Measurements from ENCODE around the gene DCP1B.

The DCP1B gene

GRCh38 chr12:1912580-1913376 lies 91.5 kb downstream of the DCP1B start:
- H3K4me3 ChIP-seq (ENCODE audit: low read depth, low read length): no peak overlapping the region
- no peak for TF ChIP-seq CTCF (IDR thresholded peaks at IDR 0.05; ENCODE audit: insufficient read depth, low read depth, low read length, missing control alignments)
- DNase-seq (ENCODE audit: low read depth): no peak

DNA sequence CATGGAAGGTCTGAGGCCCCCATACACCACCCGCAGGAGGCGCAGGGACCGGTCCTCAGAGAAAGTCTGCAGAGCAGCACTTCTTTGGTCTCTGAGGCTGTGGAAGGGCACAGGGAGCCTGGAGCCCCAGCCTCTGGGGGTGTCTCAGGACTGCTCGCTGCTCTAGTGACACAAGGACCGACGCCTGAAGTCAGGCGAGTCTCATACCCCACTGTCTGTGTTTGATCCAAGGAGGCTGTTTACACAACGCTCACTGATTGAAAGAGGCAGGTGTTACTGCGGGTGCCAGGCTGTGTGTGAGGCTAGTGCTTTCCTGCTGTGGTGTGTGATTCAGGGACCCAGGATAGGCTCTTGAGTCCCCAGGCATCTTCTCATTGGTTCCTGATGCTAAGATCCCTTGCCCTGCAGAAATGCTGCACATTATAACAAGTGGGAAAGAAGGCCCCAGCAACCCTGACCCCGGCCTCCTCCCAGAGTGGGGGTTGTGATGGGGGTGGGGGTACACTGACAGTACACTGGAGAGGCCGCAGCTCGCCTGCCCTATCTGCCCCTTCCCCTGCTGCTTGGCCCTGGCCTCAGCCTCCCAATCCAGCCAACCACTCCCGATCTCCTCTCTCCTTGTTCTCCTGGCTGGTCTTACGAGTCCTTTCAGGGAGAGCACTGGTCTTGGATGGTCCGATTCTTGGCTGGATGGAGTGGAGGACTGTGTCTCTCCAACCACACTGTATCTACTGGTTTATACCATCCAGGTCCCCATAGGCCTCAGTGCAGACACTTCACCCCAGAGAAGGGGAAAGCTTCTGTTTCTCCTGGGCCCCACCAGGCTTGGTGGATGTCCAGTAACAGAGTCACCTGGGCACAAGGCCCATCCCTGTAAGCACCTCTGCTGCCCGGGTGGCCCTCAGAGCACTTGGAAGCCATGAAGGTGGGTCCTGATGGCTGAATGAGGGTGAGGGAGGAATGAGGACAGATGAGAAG lies 92.4 kb downstream of the DCP1B start:
- no peak overlapping the region for H3K4me3 ChIP-seq (ENCODE audit: low read depth, low read length)
- no peak for TF ChIP-seq CTCF (IDR thresholded peaks at IDR 0.05; ENCODE audit: insufficient read depth, low read depth, low read length, missing control alignments)
- no peak for DNase-seq (ENCODE audit: low read depth)

DNA sequence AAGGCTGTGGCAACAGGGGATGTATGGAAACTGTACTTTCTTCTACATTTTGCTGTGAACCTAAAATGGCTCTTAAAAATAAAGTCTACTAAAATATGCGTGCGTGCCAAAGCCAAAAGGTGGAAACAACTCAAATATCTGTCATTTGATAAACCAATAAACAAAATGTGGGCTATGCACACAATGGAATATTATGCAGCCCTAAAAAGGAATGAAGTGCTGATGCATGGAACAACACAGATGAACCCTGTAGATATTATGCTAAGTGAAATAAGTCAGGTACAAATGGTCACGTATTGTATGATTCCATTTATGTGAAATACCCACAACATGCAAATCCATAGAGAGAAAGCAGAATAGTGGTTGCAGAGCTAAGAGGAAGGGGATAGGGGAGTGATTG lies 93.8 kb downstream of the DCP1B start:
- TF ChIP-seq CTCF (IDR thresholded peaks at IDR 0.05; ENCODE audit: insufficient read depth, low read depth, low read length, missing control alignments): no peak
- no peak overlapping the region for H3K4me3 ChIP-seq (ENCODE audit: low read depth, low read length)
- DNase-seq (ENCODE audit: low read depth): no peak

- H3K4me3 ChIP-seq (ENCODE audit: low read depth, low read length): no peak overlapping the region
- no peak for TF ChIP-seq CTCF (IDR thresholded peaks at IDR 0.05; ENCODE audit: insufficient read depth, low read depth, low read length, missing control alignments)
- no peak for DNase-seq (ENCODE audit: low read depth)
Observed at GRCh38 chr12:1908758-1909157, 95.5 kb downstream of the DCP1B start.

DNA sequence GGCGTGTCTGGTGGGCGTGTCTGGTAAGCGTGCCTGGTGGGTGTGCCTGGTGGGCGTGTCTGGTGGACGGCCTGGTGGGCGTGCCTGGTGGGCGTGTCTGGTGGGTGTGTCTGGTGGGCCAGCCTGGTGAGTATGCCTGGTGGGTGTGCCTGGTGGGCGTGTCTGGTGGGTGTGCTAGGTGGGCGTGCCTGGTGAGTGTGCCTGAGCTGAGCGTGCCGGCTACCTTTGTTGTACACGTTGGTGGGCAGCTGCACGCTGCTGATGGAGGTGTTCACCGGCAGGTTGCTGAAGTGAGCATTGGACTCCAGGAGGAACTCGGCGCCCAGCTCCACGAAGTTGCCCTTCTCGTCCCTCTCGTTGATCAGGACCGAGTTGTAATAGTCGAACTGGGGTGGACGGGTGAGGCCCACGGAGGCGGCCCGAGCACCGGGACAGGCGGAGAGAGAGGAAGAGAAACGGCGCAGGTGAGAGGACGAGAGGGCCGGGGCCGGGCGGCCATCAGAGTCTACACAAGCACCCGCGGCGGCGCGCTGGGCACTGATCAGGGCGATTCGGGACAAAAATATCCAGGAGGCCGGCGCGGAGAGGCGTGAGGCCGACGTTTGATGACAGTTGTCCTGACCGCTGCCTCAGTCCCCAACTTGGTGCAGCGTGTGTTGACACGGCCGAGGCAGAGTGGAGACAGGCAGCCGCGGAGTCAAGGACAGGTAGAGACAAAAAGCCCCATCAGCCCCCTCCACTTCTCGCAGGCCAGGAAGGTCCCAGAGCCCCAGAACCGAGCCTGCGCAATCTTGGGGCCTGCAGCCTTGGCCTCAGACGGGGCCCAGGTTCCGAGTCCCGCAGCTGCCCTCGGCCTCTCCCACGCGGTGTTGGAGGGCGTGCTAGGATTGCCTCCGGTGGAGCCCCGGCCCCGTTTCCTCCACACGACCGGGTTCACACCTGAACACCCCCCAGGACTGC lies 96.3 kb downstream of the DCP1B start:
- no peak for TF ChIP-seq CTCF (IDR thresholded peaks at IDR 0.05; ENCODE audit: insufficient read depth, low read depth, low read length, missing control alignments)
- no peak for DNase-seq (ENCODE audit: low read depth)
- no peak overlapping the region for H3K4me3 ChIP-seq (ENCODE audit: low read depth, low read length)

DNA sequence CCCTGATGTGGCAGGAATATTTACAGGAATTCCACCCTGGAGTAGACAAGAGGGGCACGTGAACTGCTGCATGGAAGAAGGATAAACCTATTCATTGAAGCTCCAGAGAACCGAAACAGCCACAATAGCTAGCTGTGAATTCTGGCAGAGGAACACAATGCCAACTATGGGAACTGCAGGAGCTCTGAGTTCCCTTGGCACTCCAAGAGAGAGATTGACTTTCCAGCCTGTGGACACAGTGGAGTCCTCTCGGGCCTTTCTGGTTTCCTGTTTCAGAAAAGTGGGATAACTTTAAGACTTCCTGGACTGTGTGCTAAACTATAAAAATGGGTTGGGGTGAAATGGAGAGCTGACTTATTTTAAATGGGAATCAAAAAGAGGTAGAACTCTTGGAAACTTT lies 97.7 kb downstream of the DCP1B start:
- H3K4me3 ChIP-seq (ENCODE audit: low read depth, low read length): no peak overlapping the region
- TF ChIP-seq CTCF (IDR thresholded peaks at IDR 0.05; ENCODE audit: insufficient read depth, low read depth, low read length, missing control alignments): no peak
- no peak for DNase-seq (ENCODE audit: low read depth)

All from GM12865 (cell line).